ENCODE data around the gene ADAM23. TPM values are rescaled to one million over a fixed set of nuclear protein-coding genes. Genes with fewer than 3 reads are reported as not detected.

The ADAM23 gene
- total RNA-seq, 1 experiment from 2014 or later, result 6.1 TPM

- no peaks in the 10 kb centered on the region for H3K27me3 ChIP-seq (ENCODE audit: control insufficient read depth, insufficient read depth, low read length)
- no peak for DNase-seq
- H3K4me3 ChIP-seq (ENCODE audit: insufficient read depth, low read depth, low read length), result no peak overlapping the region
- H3K36me3 ChIP-seq (replicated peaks; ENCODE audit: control insufficient read depth, insufficient read depth, low read length), result no peaks in the 10 kb centered on the region
These were observed 10.9 kb upstream of the ADAM23 start for GRCh38 chr2:206432193-206433082.

GRCh38 chr2:206433190-206433589, 10.1 kb upstream of the ADAM23 start:
- Histone ChIP-seq H3K4me3 (ENCODE audit: insufficient read depth, low read depth, low read length) (no peak overlapping the region), H3K36me3 (replicated peaks; ENCODE audit: control insufficient read depth, insufficient read depth, low read length) (no peaks in the 10 kb centered on the region), H3K27me3 (ENCODE audit: control insufficient read depth, insufficient read depth, low read length) (no peaks in the 10 kb centered on the region)
- DNase-seq, result no peak

- Histone ChIP-seq H3K36me3 (replicated peaks; ENCODE audit: control insufficient read depth, insufficient read depth, low read length) (no peaks in the 10 kb centered on the region), H3K27me3 (ENCODE audit: control insufficient read depth, insufficient read depth, low read length) (no peaks in the 10 kb centered on the region), H3K4me3 (ENCODE audit: insufficient read depth, low read depth, low read length) (no peak overlapping the region)
- DNase-seq, result no peak
These were observed 9.6 kb upstream of the ADAM23 start for GRCh38 chr2:206433686-206434085.

DNA sequence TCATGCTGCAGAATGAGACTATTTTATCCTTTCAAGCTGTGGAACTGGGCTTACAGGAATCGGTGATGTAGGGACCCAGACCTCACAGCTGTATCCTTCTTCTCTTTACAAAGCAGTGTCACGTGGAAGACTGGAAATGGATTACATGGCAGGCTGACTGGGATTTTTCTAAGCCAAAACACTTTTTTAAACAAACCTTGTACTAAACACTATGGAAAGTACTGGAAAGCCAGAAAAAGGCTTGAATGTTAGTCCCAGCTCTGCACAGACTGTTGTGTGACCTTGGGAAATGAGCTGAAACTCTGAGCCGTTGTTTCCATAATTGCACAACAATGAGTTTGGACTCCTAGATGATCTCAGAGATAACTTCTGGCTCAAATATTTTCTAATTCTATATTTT, 7.6 kb upstream of the ADAM23 start:
- Histone ChIP-seq H3K36me3 (replicated peaks; ENCODE audit: control insufficient read depth, insufficient read depth, low read length) (no peaks in the 10 kb centered on the region), H3K4me3 (ENCODE audit: insufficient read depth, low read depth, low read length) (no peak overlapping the region), H3K27me3 (ENCODE audit: control insufficient read depth, insufficient read depth, low read length) (no peaks in the 10 kb centered on the region; the same call in 1 of the 2 replicates)
- no peak for DNase-seq

- H3K4me3 ChIP-seq (ENCODE audit: insufficient read depth, low read depth, low read length), result no peak overlapping the region
- no peak for DNase-seq
- no peaks in the 10 kb centered on the region for H3K36me3 ChIP-seq (replicated peaks; ENCODE audit: control insufficient read depth, insufficient read depth, low read length)
- peaks cover 13% of the 10 kb centered on the region for H3K27me3 ChIP-seq (ENCODE audit: control insufficient read depth, insufficient read depth, low read length)
These were observed 5.1 kb upstream of the ADAM23 start for GRCh38 chr2:206438196-206438724.

GRCh38 chr2:206442474-206442832, 879 bp upstream of the ADAM23 start:
- Histone ChIP-seq H3K4me3 (ENCODE audit: insufficient read depth, low read depth, low read length) (0 out of 2 replicates have a peak overlapping the region, but pooled peaks have one; percentile 35), H3K27me3 (ENCODE audit: control insufficient read depth, insufficient read depth, low read length) (peaks cover 24% of the 10 kb centered on the region), H3K36me3 (replicated peaks; ENCODE audit: control insufficient read depth, insufficient read depth, low read length) (no peaks in the 10 kb centered on the region)
- DNase-seq, result no peak

DNA sequence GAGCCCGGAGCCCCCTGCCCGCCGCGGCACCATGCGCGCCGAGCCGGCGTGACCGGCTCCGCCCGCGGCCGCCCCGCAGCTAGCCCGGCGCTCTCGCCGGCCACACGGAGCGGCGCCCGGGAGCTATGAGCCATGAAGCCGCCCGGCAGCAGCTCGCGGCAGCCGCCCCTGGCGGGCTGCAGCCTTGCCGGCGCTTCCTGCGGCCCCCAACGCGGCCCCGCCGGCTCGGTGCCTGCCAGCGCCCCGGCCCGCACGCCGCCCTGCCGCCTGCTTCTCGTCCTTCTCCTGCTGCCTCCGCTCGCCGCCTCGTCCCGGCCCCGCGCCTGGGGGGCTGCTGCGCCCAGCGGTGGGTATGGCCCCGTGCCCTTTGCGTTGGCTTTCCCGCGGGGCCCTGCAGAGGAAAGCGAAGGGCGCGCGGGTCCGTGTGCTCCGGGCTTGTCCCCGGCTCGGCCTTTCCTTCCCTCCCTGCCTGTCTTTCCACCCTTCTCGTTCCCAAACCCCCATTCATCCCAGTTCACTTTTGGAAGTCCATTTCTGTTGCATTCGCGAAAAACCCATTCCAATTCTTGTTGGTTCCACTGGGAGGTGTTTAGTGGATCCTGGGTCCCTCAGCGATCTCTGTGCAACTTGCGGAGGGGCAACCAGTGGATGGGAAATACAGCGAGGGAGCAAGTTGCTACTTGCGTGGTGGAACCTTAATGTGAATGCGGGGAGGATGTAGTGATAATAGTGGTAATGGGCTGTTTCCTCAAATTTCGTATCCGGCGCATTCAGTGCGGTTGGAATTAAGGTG, 599 bp downstream of the ADAM23 start:
- H3K27me3 ChIP-seq (ENCODE audit: control insufficient read depth, insufficient read depth, low read length), result peaks cover 24% of the 10 kb centered on the region
- peak; percentile 33 for DNase-seq
- peak overlapping the region; percentile 71 for H3K4me3 ChIP-seq (ENCODE audit: insufficient read depth, low read depth, low read length)
- no peaks in the 10 kb centered on the region for H3K36me3 ChIP-seq (replicated peaks; ENCODE audit: control insufficient read depth, insufficient read depth, low read length)

DNA sequence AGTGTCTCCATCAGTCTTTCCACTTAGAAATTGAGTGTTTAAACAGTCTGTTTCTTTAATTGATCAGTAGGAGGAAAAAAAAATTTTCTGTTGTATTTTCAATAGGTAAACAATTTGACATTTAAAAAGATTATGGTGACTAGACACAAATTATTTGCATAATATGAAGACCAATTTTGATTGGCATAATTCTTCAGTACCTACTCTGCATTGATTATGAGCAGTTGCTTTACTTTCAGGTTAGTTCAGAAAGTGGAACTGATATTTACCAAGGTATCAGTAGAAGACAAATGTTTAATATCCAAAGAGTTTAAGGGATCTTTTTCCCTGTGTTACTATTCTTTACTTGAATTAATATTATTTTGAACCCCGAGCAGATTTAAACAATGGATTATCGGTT, 2.6 kb downstream of the ADAM23 start:
- Histone ChIP-seq H3K36me3 (replicated peaks; ENCODE audit: control insufficient read depth, insufficient read depth, low read length) (no peaks in the 10 kb centered on the region), H3K27me3 (ENCODE audit: control insufficient read depth, insufficient read depth, low read length) (peaks cover 24% of the 10 kb centered on the region), H3K4me3 (ENCODE audit: insufficient read depth, low read depth, low read length) (no peak overlapping the region)
- DNase-seq, result no peak

DNA sequence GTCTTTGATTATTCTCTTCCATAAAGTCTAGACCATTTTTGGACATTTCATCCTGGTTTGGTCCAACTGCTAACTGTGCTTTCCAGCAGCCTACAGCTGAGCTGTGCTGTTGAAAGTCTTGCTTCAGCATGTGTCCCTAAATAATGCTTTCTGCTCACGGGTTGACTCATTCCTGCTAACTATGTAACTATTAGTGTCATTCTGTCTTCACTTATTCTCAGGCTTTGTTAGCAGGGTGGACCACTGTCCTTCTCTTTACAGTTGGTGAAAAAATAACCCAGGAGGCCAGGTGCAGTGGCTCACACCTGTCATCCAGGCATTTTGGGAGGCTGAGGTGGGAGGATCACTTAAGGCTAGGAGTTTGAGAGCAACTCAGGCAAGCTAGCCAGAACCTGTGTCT, 8.9 kb downstream of the ADAM23 start:
- H3K27me3 ChIP-seq (ENCODE audit: control insufficient read depth, insufficient read depth, low read length), result no peaks in the 10 kb centered on the region
- H3K4me3 ChIP-seq (ENCODE audit: insufficient read depth, low read depth, low read length), result no peak overlapping the region
- no peaks in the 10 kb centered on the region for H3K36me3 ChIP-seq (replicated peaks; ENCODE audit: control insufficient read depth, insufficient read depth, low read length)
- DNase-seq, result no peak

DNA sequence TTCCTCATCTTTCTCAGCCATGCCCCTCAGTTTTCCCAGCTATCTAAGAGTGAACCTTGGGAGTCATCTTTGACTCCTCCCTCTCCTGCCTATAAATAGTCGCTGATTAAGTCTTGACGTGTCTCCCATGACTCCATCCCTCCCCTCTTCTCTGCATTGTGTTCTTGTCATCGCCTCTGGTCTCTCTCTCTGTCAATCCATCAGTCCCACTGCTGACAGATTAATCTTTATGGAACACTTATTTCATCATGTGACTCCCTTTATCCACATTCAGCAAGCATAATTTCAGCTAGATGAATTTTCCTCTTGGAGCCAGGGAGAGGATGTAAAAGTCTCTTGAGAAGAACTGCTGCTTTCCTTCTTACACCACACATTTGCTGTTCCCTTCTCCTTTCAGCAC, 9.4 kb downstream of the ADAM23 start:
- Histone ChIP-seq H3K36me3 (replicated peaks; ENCODE audit: control insufficient read depth, insufficient read depth, low read length) (no peaks in the 10 kb centered on the region), H3K4me3 (ENCODE audit: insufficient read depth, low read depth, low read length) (no peak overlapping the region), H3K27me3 (ENCODE audit: control insufficient read depth, insufficient read depth, low read length) (no peaks in the 10 kb centered on the region)
- DNase-seq, result no peak

- Histone ChIP-seq H3K27me3 (ENCODE audit: control insufficient read depth, insufficient read depth, low read length) (no peaks in the 10 kb centered on the region), H3K4me3 (ENCODE audit: insufficient read depth, low read depth, low read length) (no peak overlapping the region), H3K36me3 (replicated peaks; ENCODE audit: control insufficient read depth, insufficient read depth, low read length) (no peaks in the 10 kb centered on the region)
- no peak for DNase-seq
These were observed 12.9 kb downstream of the ADAM23 start for GRCh38 chr2:206456078-206456754.

DNA sequence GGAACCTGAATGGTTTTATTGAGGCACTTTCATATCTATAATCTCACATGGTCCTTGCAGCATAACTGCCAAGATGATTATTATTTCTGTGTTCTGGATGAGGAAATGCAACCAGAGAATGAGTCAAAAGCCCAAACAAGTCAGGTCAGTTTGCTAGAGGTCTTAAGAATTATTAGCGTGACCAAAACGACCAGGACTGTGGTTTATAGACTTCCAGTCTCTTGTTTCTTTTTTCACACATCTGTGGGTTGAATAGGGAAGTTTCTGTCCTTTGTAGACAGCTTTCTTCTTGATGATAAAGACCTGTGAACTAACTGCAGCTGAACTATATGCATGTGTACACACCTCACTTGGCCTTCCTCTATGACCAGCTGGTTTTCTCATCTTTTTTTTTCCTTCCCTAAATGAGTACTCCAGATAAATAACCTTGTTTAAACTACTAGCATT, 13.9 kb downstream of the ADAM23 start:
- DNase-seq, result no peak
- Histone ChIP-seq H3K27me3 (ENCODE audit: control insufficient read depth, insufficient read depth, low read length) (no peaks in the 10 kb centered on the region), H3K36me3 (replicated peaks; ENCODE audit: control insufficient read depth, insufficient read depth, low read length) (no peaks in the 10 kb centered on the region), H3K4me3 (ENCODE audit: insufficient read depth, low read depth, low read length) (no peak overlapping the region)

GRCh38 chr2:206462240-206462854, 19.0 kb downstream of the ADAM23 start:
- no peak overlapping the region for H3K4me3 ChIP-seq (ENCODE audit: insufficient read depth, low read depth, low read length)
- peak; percentile 57 for DNase-seq
- no peaks in the 10 kb centered on the region for H3K27me3 ChIP-seq (ENCODE audit: control insufficient read depth, insufficient read depth, low read length)
- H3K36me3 ChIP-seq (replicated peaks; ENCODE audit: control insufficient read depth, insufficient read depth, low read length), result no peaks in the 10 kb centered on the region

- DNase-seq, result no peak
- Histone ChIP-seq H3K4me3 (ENCODE audit: insufficient read depth, low read depth, low read length) (no peak overlapping the region), H3K27me3 (ENCODE audit: control insufficient read depth, insufficient read depth, low read length) (no peaks in the 10 kb centered on the region)
These were observed 20.4 kb downstream of the ADAM23 start for GRCh38 chr2:206463685-206464084.

More at GRCh38 chr2:206463685-206464084, 20.4 kb downstream of the ADAM23 start:
- no peaks in the 10 kb centered on the region for H3K36me3 ChIP-seq (replicated peaks; ENCODE audit: control insufficient read depth, insufficient read depth, low read length)

Data from H7 (cell line).